ENCODE measurements around the gene PLEKHA4.
"Not testable (repeated sequence)": the region's sequence is repeated elsewhere in the genome, so short reads cannot be mapped to it uniquely, and the experiment has no call there.

The PLEKHA4 gene

GRCh38 chr19:48796298-48797083 is 71.9 kb downstream of the PLEKHA4 start:
- no peak overlapping the region for H3K4me3 ChIP-seq (ENCODE audit: control insufficient read depth in 1 of 7, extremely low read depth in 1 of 7, insufficient read depth in 4 of 7, low read depth in 2 of 7, low read length in 6 of 7)
- no peak for DNase-seq
- no peaks in the 10 kb centered on the region for H3K27me3 ChIP-seq (replicated peaks in 2 of 5; ENCODE audit: control insufficient read depth in 4 of 5, insufficient read depth in 5 of 5, low read length in 4 of 5)
- WGBS (ENCODE audit: insufficient coverage): 99% methylated on average over 15 of the region's 20 CpGs
- H3K9me3 ChIP-seq (ENCODE audit: control extremely low read depth in 1 of 5, control insufficient read depth in 4 of 5, insufficient read depth in 2 of 5, low read depth in 1 of 5, low read length in 4 of 5): no peaks in the 10 kb centered on the region
- peaks cover 0 to 6% (median 3%) of the 10 kb centered on the region in 4 experiments for H3K36me3 ChIP-seq (ENCODE audit: control insufficient read depth in 4 of 4, insufficient read depth in 4 of 4, low read length in 3 of 4)
- H3K4me1 ChIP-seq (ENCODE audit: control extremely low read depth in 1 of 4, control insufficient read depth in 4 of 4, insufficient read depth in 4 of 4, low read length in 3 of 4): peaks cover 0 to 13% (median 3%) of the 10 kb centered on the region in 4 experiments
- CTCF ChIA-PET: interaction anchor here (0.9 to 27.8 kb wide), 10 partner anchors 9 to 196 kb away, joined by 3 to 376 read pairs (median 8); partner anchors contain the start of genes BCAT2, GYS1 and HSD17B14
- H3K27ac ChIP-seq (ENCODE audit: insufficient read depth in 1 of 2, low read depth in 1 of 2, low read length in 2 of 2, poor library complexity in 1 of 2, severe bottlenecking in 2 of 2): no peak overlapping the region
- POLR2A ChIA-PET: no interaction called here

- ChIA-PET POLR2A (interaction anchor here (0.6 to 1.0 kb wide), 4 partner anchors 41 to 175 kb away, joined by 3 to 4 read pairs (median 3); no protein-coding TSS in a partner anchor), CTCF (interaction anchor here (0.7 to 27.8 kb wide), 21 partner anchors 9 to 197 kb away, joined by 3 to 376 read pairs (median 5); partner anchors contain the start of genes BCAT2, CA11, GYS1 and HSD17B14)
- peaks cover 0 to 13% (median 3%) of the 10 kb centered on the region in 4 experiments for H3K4me1 ChIP-seq (ENCODE audit: control extremely low read depth in 1 of 4, control insufficient read depth in 4 of 4, insufficient read depth in 4 of 4, low read length in 3 of 4)
- no peak overlapping the region for H3K27ac ChIP-seq (ENCODE audit: insufficient read depth in 1 of 2, low read depth in 1 of 2, low read length in 2 of 2, poor library complexity in 1 of 2, severe bottlenecking in 2 of 2)
- H3K9me3 ChIP-seq (ENCODE audit: control extremely low read depth in 1 of 5, control insufficient read depth in 4 of 5, insufficient read depth in 2 of 5, low read depth in 1 of 5, low read length in 4 of 5): no peaks in the 10 kb centered on the region
- WGBS (ENCODE audit: insufficient coverage): 100% methylated on average over 1 of the region's 2 CpGs
- peak overlapping the region in 1 of 7 experiments; percentile 76 for H3K4me3 ChIP-seq (ENCODE audit: control insufficient read depth in 1 of 7, extremely low read depth in 1 of 7, insufficient read depth in 4 of 7, low read depth in 2 of 7, low read length in 6 of 7)
- peaks cover 0 to 6% (median 3%) of the 10 kb centered on the region in 4 experiments for H3K36me3 ChIP-seq (ENCODE audit: control insufficient read depth in 4 of 4, insufficient read depth in 4 of 4, low read length in 3 of 4)
- no peaks in the 10 kb centered on the region for H3K27me3 ChIP-seq (replicated peaks in 2 of 5; ENCODE audit: control insufficient read depth in 4 of 5, insufficient read depth in 5 of 5, low read length in 4 of 5)
- DNase-seq: no peak
These were observed 72.7 kb downstream of the PLEKHA4 start for GRCh38 chr19:48795685-48796070.

GRCh38 chr19:48795055-48795684 is 73.2 kb downstream of the PLEKHA4 start:
- ChIA-PET POLR2A (interaction anchor here (0.6 to 1.0 kb wide), 4 partner anchors 42 to 176 kb away, joined by 3 to 4 read pairs (median 3); no protein-coding TSS in a partner anchor), CTCF (interaction anchor here (0.7 to 27.8 kb wide), 22 partner anchors 8 to 197 kb away, joined by 3 to 376 read pairs (median 4); partner anchors contain the start of genes BCAT2, CA11, GYS1 and HSD17B14)
- DNase-seq: peak; percentile 89 to 93 (median 93)
- Histone ChIP-seq H3K27me3 (replicated peaks in 2 of 5; ENCODE audit: control insufficient read depth in 4 of 5, insufficient read depth in 5 of 5, low read length in 4 of 5) (no peaks in the 10 kb centered on the region), H3K36me3 (ENCODE audit: control insufficient read depth in 4 of 4, insufficient read depth in 4 of 4, low read length in 3 of 4) (peaks cover 0 to 6% (median 2%) of the 10 kb centered on the region in 4 experiments), H3K4me3 (ENCODE audit: control insufficient read depth in 1 of 7, extremely low read depth in 1 of 7, insufficient read depth in 4 of 7, low read depth in 2 of 7, low read length in 6 of 7) (peak overlapping the region; percentile 58 to 92 (median 76)), H3K27ac (ENCODE audit: insufficient read depth in 1 of 2, low read depth in 1 of 2, low read length in 2 of 2, poor library complexity in 1 of 2, severe bottlenecking in 2 of 2) (peak overlapping the region in 1 of 2 experiments; percentile 68), H3K4me1 (ENCODE audit: control extremely low read depth in 1 of 4, control insufficient read depth in 4 of 4, insufficient read depth in 4 of 4, low read length in 3 of 4) (peaks cover 0 to 13% (median 3%) of the 10 kb centered on the region in 4 experiments), H3K9me3 (ENCODE audit: control extremely low read depth in 1 of 5, control insufficient read depth in 4 of 5, insufficient read depth in 2 of 5, low read depth in 1 of 5, low read length in 4 of 5) (no peaks in the 10 kb centered on the region)
- WGBS (ENCODE audit: insufficient coverage): 1% methylated on average over 31 of the region's 38 CpGs

- Histone ChIP-seq H3K9me3 (ENCODE audit: control extremely low read depth in 1 of 5, control insufficient read depth in 4 of 5, insufficient read depth in 2 of 5, low read depth in 1 of 5, low read length in 4 of 5) (no peaks in the 10 kb centered on the region), H3K4me3 (ENCODE audit: control insufficient read depth in 1 of 7, extremely low read depth in 1 of 7, insufficient read depth in 4 of 7, low read depth in 2 of 7, low read length in 6 of 7) (no peak overlapping the region), H3K4me1 (ENCODE audit: control extremely low read depth in 1 of 4, control insufficient read depth in 4 of 4, insufficient read depth in 4 of 4, low read length in 3 of 4) (peaks cover 0 to 9% (median 3%) of the 10 kb centered on the region in 4 experiments), H3K36me3 (ENCODE audit: control insufficient read depth in 4 of 4, insufficient read depth in 4 of 4, low read length in 3 of 4) (peaks cover 0 to 4% (median 2%) of the 10 kb centered on the region in 4 experiments), H3K27me3 (replicated peaks in 2 of 5; ENCODE audit: control insufficient read depth in 4 of 5, insufficient read depth in 5 of 5, low read length in 4 of 5) (no peaks in the 10 kb centered on the region), H3K27ac (ENCODE audit: insufficient read depth in 1 of 2, low read depth in 1 of 2, low read length in 2 of 2, poor library complexity in 1 of 2, severe bottlenecking in 2 of 2) (no peak overlapping the region)
- CTCF ChIA-PET: interaction anchor here (0.5 to 27.8 kb wide), 11 partner anchors 9 to 177 kb away, joined by 3 to 376 read pairs (median 12); partner anchors contain the start of genes CA11 and HSD17B14
- no peak for DNase-seq
- WGBS (ENCODE audit: insufficient coverage): 90% methylated on average over 3 of the region's 6 CpGs
- POLR2A ChIA-PET: no interaction called here
These were observed 74.1 kb downstream of the PLEKHA4 start for GRCh38 chr19:48794291-48794690.

- H3K36me3 ChIP-seq (ENCODE audit: control insufficient read depth in 4 of 4, insufficient read depth in 4 of 4, low read length in 3 of 4): peaks cover 0 to 4% (median 0%) of the 10 kb centered on the region in 4 experiments
- CTCF ChIA-PET: interaction anchor here (1.1 to 27.8 kb wide), 7 partner anchors 8 to 178 kb away, joined by 3 to 376 read pairs (median 13); partner anchors contain the start of genes CA11 and HSD17B14
- no peak for DNase-seq
- H3K27ac ChIP-seq (ENCODE audit: insufficient read depth in 1 of 2, low read depth in 1 of 2, low read length in 2 of 2, poor library complexity in 1 of 2, severe bottlenecking in 2 of 2): no peak overlapping the region
- H3K4me1 ChIP-seq (ENCODE audit: control extremely low read depth in 1 of 4, control insufficient read depth in 4 of 4, insufficient read depth in 4 of 4, low read length in 3 of 4): peaks cover 0 to 4% (median 2%) of the 10 kb centered on the region in 4 experiments
- H3K9me3 ChIP-seq (ENCODE audit: control extremely low read depth in 1 of 5, control insufficient read depth in 4 of 5, insufficient read depth in 2 of 5, low read depth in 1 of 5, low read length in 4 of 5): no peaks in the 10 kb centered on the region
- H3K4me3 ChIP-seq (ENCODE audit: control insufficient read depth in 1 of 7, extremely low read depth in 1 of 7, insufficient read depth in 4 of 7, low read depth in 2 of 7, low read length in 6 of 7): no peak overlapping the region
- 76% methylated on average over 4 of the region's 8 CpGs for WGBS (ENCODE audit: insufficient coverage)
- POLR2A ChIA-PET: no interaction called here
- H3K27me3 ChIP-seq (replicated peaks in 2 of 5; ENCODE audit: control insufficient read depth in 4 of 5, insufficient read depth in 5 of 5, low read length in 4 of 5): no peaks in the 10 kb centered on the region
These were observed 75.1 kb downstream of the PLEKHA4 start for GRCh38 chr19:48793271-48793670.

GRCh38 chr19:48787331-48787730 is 81.1 kb downstream of the PLEKHA4 start:
- H3K4me1 ChIP-seq (ENCODE audit: control extremely low read depth in 1 of 4, control insufficient read depth in 4 of 4, insufficient read depth in 4 of 4, low read length in 3 of 4); POLR2A ChIA-PET; H3K4me3 ChIP-seq (ENCODE audit: control insufficient read depth in 1 of 7, extremely low read depth in 1 of 7, insufficient read depth in 4 of 7, low read depth in 2 of 7, low read length in 6 of 7); H3K27ac ChIP-seq (ENCODE audit: insufficient read depth in 1 of 2, low read depth in 1 of 2, low read length in 2 of 2, poor library complexity in 1 of 2, severe bottlenecking in 2 of 2); DNase-seq; H3K36me3 ChIP-seq (ENCODE audit: control insufficient read depth in 4 of 4, insufficient read depth in 4 of 4, low read length in 3 of 4); H3K27me3 ChIP-seq (replicated peaks in 2 of 5; ENCODE audit: control insufficient read depth in 4 of 5, insufficient read depth in 5 of 5, low read length in 4 of 5); H3K9me3 ChIP-seq (ENCODE audit: control extremely low read depth in 1 of 5, control insufficient read depth in 4 of 5, insufficient read depth in 2 of 5, low read depth in 1 of 5, low read length in 4 of 5): not testable (repeated sequence)
- CTCF ChIA-PET: interaction anchor here (0.6 to 27.8 kb wide), 23 partner anchors 8 to 287 kb away, joined by 3 to 376 read pairs (median 4); partner anchors contain the start of genes BAX, BCAT2, FGF21 and HSD17B14
- WGBS (ENCODE audit: insufficient coverage): 97% methylated on average over 7 of the region's 9 CpGs

Measured in common myeloid progenitor, CD34-positive (primary cell).